Immature natural killer cell (primary cell): ENCODE data around the gene KRT13. TPM values are rescaled to one million over a fixed set of nuclear protein-coding genes. Genes with fewer than 3 reads are reported as not detected.
"Not testable (repeated sequence)": the region's sequence is repeated elsewhere in the genome, so short reads cannot be mapped to it uniquely, and the experiment has no call there.

Experiments used
- DNase-seq, 3 donors: peaks; one replicate each; pipeline ENCODE4 v3.0.0; 2022; ENCODE audit warnings: mixed read lengths in 1 of 3
- H3K27ac Mint-ChIP-seq, 6 donors: one replicate each; pipeline ENCODE4 v1.8.0; 2020; ENCODE audit warnings: mixed read lengths in 6 of 6, mild to moderate bottlenecking in 5 of 6, inconsistent platforms in 4 of 6, moderate library complexity in 3 of 6
- H3K27me3 Mint-ChIP-seq, 3 donors: one replicate each; pipeline ENCODE4 v1.8.0; 2020 to 2021; ENCODE audit warnings: low read depth in 3 of 3, mild to moderate bottlenecking in 3 of 3, mixed read lengths in 3 of 3, moderate library complexity in 3 of 3, inconsistent platforms in 1 of 3
- H3K36me3 Mint-ChIP-seq, 3 donors: one replicate each; pipeline ENCODE4 v1.8.0; 2020; ENCODE audit warnings: mixed read lengths in 3 of 3, inconsistent platforms in 2 of 3, mild to moderate bottlenecking in 2 of 3
- H3K4me1 Mint-ChIP-seq, 2 donors: one replicate each; pipeline ENCODE4 v1.8.0; 2020; ENCODE audit warnings: inconsistent platforms in 2 of 2, mild to moderate bottlenecking in 2 of 2, mixed read lengths in 2 of 2, moderate library complexity in 1 of 2
- H3K4me3 Mint-ChIP-seq, 5 donors: one replicate each; pipeline ENCODE4 v1.8.0; 2020; ENCODE audit warnings: mild to moderate bottlenecking in 5 of 5, mixed read lengths in 5 of 5, inconsistent platforms in 3 of 5, moderate library complexity in 3 of 5
- H3K9me3 Mint-ChIP-seq, 6 donors: one replicate each; pipeline ENCODE4 v1.8.0; 2020; ENCODE audit warnings: mild to moderate bottlenecking in 6 of 6, mixed read lengths in 6 of 6, inconsistent platforms in 4 of 6, moderate library complexity in 3 of 6
- polyA plus RNA-seq, 3 donors: library from polyadenylated mRNA; unstranded; fragments of 300-500 nt; fragmentation: Illumina TruSeq; gene quantifications; one replicate each; pipeline ENCODE4 v1.2.3, GENCODE V29; 2021

The KRT13 gene
- polyA plus RNA-seq, 3 donors from 2014 or later: not detected

DNA sequence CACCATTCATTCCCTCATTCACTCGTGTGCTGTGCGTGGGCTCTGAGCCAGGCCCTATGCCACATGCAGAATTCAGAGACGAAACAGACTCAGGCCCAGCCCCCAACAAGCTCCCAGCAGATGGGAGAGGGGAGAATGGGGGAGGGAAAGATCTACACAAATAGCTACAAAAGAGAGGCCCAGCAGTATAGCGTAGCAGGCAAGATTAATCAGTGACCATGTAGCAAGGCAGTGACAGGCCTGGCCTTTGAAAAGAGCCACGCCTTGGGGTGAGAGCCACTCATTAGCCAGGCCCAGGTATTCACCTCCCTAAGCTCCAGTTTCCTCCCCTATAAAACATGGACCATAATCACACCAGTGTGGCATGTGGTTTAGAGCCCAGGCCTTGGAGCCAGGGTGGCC is 39.1 kb upstream of the KRT13 start:
- Mint-ChIP-seq H3K4me3 (no peak overlapping the region), H3K27me3 (peaks cover 2 to 5% (median 2%) of the 10 kb centered on the region in 3 donors), H3K9me3 (no peaks in the 10 kb centered on the region), H3K4me1 (peaks cover 14 to 17% of the 10 kb centered on the region in 2 donors), H3K27ac (no peak overlapping the region), H3K36me3 (no peaks in the 10 kb centered on the region)
- DNase-seq: no peak

DNA sequence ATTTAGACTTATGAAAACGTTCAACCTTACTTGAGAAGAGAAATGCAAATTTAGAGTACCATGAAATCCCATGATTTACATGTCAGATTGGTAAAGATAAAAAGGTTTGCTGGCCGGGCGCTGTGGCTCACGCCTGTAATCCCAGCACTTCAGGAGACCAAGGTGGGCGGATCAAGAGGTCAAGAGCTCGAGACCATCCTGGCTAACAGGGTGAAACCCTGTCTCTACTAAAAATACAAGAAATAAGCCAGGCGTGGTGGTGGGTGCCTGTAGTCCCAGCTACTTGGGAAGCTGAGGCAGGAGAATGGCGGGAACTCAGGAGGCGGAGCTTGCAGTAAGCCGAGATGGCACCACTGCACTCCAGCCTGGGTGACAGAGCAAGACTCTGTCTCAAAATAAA is 37.4 kb upstream of the KRT13 start:
- not testable (repeated sequence) for H3K9me3 Mint-ChIP-seq, H3K4me1 Mint-ChIP-seq, DNase-seq, H3K36me3 Mint-ChIP-seq, H3K27ac Mint-ChIP-seq, H3K27me3 Mint-ChIP-seq, H3K4me3 Mint-ChIP-seq

DNA sequence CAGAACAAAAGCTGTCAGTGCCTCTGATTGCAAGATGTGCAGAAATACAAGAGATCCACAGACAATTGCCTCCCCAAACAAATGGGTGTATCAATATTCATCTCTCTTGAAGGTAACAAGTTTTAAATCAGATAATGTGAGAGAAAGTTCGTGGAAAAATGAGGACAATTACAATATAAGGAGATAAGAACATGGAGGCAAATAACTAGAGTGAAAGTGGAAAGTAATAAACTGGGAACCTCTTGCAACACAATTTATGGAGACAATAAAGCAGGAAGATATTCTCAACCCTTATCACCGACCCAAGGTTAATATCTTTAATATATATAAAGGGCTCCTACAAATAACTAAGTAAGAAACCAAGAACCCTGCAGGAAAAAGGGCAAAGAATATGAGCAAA is 36.9 kb upstream of the KRT13 start:
- H3K27ac Mint-ChIP-seq: no peak overlapping the region
- H3K4me1 Mint-ChIP-seq: no peaks in the 10 kb centered on the region
- H3K27me3 Mint-ChIP-seq: peaks cover 0 to 2% (median 1%) of the 10 kb centered on the region in 3 donors
- no peak overlapping the region for H3K4me3 Mint-ChIP-seq
- no peak for DNase-seq
- no peaks in the 10 kb centered on the region for H3K9me3 Mint-ChIP-seq
- H3K36me3 Mint-ChIP-seq: no peaks in the 10 kb centered on the region

DNA sequence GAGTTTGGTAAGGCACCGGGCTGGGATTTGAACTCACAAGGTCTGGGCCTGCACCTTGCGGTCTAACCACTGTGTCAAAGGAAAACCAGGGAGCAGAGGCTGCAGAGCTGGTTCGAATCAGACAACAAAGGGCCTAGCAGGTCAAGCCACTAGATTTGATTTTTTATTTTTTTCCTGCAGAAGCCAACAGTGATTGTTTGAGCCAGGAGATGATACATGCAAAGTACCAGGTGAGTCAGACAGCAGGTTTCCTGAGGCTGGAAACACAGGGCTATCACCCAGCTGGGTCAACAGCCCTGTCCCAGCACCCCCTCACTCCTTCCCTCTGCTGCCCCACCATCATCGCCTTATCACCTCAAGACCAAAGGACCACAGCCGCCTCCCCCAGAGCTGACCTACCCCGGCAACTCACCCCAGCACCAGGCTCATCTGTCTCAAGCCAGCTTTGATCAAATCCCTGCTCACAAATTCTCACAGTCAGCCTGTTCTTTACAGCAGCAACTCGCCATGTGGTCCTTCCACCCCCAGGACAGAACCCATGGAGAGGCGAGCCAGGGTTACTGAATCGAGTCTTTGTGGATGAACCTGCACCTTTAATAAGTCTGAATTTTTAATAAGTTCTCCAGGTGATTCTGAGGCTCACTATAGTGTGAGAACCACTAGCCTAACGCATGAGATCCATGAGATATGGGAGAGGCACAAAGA is 35.7 kb upstream of the KRT13 start:
- Mint-ChIP-seq H3K4me1 (no peaks in the 10 kb centered on the region), H3K9me3 (no peaks in the 10 kb centered on the region), H3K27me3 (peaks cover 0 to 12% (median 2%) of the 10 kb centered on the region in 3 donors), H3K27ac (no peak overlapping the region), H3K36me3 (no peaks in the 10 kb centered on the region), H3K4me3 (no peak overlapping the region)
- no peak for DNase-seq

DNA sequence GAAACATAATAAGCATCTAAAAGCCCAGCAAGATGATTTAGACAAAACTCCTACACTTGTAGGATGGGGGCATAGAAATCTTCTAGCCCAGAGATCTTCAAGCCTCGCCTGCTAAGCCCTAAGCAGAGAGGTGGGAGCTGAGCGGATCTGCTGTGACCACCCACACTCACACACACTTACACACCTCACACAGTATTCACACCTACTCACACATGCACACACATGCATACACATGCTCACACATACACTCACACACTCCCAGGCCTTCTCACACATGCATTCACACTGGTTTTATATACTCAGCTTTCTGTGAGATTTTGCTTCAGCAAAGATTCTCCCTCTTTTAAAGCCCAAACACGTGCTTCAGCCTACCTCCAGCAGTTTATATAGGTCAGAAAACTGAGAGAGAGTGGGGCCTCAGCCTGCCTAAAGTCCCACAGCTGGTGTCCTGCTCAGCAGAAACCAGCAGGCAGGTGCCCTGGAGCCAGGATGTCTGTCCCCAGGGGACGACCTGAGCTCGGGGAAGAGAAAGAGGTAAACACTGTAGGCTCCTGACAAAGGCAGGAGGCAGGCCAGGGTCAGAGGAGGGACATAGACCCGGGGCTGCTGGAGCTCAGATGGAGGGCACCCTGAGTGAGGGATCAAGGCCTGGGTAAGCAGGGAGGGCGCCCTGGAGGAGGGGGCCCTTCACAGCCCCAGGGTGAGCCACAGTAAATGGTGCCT is 34.7 kb upstream of the KRT13 start:
- DNase-seq: no peak
- Mint-ChIP-seq H3K27ac (no peak overlapping the region), H3K4me3 (no peak overlapping the region), H3K36me3 (no peaks in the 10 kb centered on the region), H3K4me1 (no peaks in the 10 kb centered on the region), H3K9me3 (no peaks in the 10 kb centered on the region), H3K27me3 (peaks cover 0 to 14% (median 2%) of the 10 kb centered on the region in 3 donors)

DNA sequence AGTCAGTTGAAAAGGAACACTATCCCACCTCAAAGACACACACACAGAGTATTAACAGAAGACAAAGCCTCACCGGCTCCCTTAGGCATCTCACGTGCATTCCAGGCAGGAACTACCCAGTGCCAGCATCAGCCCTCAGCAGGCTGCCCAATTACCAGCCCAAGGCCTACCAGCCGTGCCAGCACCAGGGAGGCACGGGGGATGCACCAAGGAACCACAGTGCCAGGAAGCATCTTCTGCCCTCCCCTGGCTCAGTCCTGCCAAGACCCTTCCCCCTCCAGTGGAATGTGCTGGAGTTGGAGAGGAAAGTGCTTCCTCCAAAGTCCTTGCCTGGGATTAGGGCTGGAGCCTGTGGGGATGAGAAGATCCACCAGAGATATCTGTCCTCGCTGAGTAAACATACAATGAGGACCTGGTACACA is 33.7 kb upstream of the KRT13 start:
- H3K9me3 Mint-ChIP-seq: no peaks in the 10 kb centered on the region
- H3K36me3 Mint-ChIP-seq: no peaks in the 10 kb centered on the region
- H3K27ac Mint-ChIP-seq: no peak overlapping the region
- H3K4me3 Mint-ChIP-seq: no peak overlapping the region
- DNase-seq: no peak
- H3K27me3 Mint-ChIP-seq: peaks cover 0 to 14% (median 2%) of the 10 kb centered on the region in 3 donors
- no peaks in the 10 kb centered on the region for H3K4me1 Mint-ChIP-seq

DNA sequence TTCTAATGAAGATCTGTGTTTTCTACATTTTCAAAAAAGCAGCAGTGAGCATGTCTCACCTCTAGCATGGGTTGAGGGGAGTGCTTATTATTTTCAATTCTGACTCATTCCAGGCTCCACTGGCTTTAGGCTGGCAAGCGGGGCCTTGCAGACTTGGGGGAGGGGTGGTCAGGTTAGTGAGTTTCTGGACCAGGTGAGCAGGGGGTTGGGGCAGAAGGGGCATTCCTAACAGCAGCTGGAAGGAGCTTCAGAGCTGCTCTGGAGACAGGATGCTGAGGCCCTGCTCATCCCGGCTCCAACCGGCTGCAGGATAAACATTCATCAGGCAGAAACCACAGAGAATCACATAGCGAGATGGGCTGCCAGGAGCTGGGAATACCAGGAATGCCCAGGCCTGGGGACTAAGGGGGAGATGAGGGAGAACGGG is 33.2 kb upstream of the KRT13 start:
- H3K27ac Mint-ChIP-seq: no peak overlapping the region

DNA sequence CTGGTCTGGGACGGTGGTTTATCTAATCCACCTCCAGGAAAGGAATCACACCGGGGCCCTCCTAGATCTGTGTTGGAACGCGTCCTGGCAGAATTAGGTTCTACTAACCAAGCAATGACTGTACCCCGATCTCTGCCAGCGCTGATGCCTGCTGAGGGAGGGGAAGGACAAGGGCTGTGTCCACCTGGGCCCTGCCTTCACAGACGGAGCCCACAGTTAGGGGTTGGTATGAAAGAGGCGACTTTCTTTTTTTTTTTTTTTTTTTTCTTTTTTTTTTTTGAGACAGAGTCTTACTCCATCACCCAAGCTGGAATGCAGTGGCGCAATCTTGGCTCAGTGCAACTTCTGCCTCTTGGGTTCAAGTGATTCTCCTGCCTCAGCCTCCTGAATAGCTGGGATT is 32.6 kb upstream of the KRT13 start:
- peaks cover under 1 to 14% (median 4%) of the 10 kb centered on the region in 3 donors for H3K27me3 Mint-ChIP-seq
- no peaks in the 10 kb centered on the region for H3K36me3 Mint-ChIP-seq
- no peak overlapping the region for H3K27ac Mint-ChIP-seq
- H3K4me1 Mint-ChIP-seq: no peaks in the 10 kb centered on the region
- no peak for DNase-seq
- no peaks in the 10 kb centered on the region for H3K9me3 Mint-ChIP-seq
- H3K4me3 Mint-ChIP-seq: no peak overlapping the region

More for the DNA sequence above, 33.2 kb upstream of the KRT13 start:
- no peak for DNase-seq
- no peaks in the 10 kb centered on the region for H3K9me3 Mint-ChIP-seq
- H3K36me3 Mint-ChIP-seq: no peaks in the 10 kb centered on the region
- H3K4me3 Mint-ChIP-seq: no peak overlapping the region
- H3K27me3 Mint-ChIP-seq: peaks cover 0 to 14% (median 2%) of the 10 kb centered on the region in 3 donors
- no peaks in the 10 kb centered on the region for H3K4me1 Mint-ChIP-seq

DNA sequence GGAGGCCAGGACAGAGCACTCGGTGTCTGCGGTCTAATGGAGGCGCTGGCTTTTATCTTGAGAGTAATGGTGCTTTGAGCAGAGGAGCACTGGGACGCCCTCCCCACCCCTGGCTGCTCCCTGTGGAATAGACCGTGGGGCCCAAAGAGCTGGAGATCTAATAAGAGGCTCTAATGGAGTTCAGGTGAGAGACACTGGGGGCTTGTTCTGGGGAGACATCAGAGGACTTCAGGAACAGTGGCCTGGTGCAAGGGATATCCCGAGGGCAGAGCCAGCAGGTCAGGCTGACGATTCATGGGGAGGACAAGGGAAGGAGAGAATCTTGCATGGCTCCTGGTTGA is 32.2 kb upstream of the KRT13 start:
- Mint-ChIP-seq H3K27ac (no peak overlapping the region), H3K36me3 (no peaks in the 10 kb centered on the region), H3K4me3 (no peak overlapping the region), H3K4me1 (no peaks in the 10 kb centered on the region), H3K9me3 (no peaks in the 10 kb centered on the region), H3K27me3 (peaks cover 3 to 16% (median 6%) of the 10 kb centered on the region in 3 donors)
- DNase-seq: no peak

DNA sequence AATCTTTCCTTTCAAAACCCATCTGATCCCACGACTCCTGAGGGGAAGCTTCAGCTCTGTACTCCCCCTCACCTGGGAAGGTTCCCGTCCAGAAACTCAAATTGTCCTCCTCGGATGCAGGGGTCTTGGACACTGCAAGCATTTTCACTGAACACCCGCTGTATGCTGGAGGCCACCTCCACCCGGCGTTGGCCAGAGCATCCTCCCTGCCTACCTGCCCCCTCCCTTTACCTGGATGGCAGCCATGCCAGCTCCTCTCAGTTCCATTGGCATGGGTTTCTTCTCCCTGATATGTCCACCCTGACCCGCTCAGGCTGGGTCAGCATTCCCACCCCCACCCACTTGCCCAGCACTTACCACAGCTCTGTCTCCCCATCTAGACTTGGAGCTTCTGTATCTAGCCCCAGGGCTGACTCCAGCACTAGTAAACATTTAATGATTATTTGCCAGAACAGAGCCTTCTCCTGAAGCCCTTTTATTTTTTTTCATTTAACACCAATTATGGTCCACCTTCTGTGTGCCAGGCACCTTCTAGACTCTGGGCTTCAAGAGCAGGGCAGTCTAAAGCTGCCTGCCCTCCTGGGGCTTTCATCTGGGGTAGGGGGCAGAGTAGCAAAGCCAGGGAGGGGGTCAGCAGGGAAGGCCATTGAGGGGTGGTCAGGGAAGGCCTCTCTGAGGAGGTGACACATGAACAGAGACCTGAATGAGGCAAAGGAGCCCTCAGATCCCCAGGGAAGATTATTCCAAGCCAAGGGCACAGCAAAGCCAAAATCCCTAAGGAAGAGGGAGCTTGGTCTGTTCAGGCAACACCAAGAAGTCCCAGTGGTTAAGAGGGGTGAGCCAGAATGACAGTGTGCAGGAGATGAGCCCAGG is 31.6 kb upstream of the KRT13 start:
- Mint-ChIP-seq H3K4me3 (no peak overlapping the region), H3K9me3 (no peaks in the 10 kb centered on the region), H3K4me1 (no peaks in the 10 kb centered on the region), H3K36me3 (no peaks in the 10 kb centered on the region), H3K27me3 (peaks cover 3 to 17% (median 7%) of the 10 kb centered on the region in 3 donors), H3K27ac (no peak overlapping the region)
- DNase-seq: no peak

DNA sequence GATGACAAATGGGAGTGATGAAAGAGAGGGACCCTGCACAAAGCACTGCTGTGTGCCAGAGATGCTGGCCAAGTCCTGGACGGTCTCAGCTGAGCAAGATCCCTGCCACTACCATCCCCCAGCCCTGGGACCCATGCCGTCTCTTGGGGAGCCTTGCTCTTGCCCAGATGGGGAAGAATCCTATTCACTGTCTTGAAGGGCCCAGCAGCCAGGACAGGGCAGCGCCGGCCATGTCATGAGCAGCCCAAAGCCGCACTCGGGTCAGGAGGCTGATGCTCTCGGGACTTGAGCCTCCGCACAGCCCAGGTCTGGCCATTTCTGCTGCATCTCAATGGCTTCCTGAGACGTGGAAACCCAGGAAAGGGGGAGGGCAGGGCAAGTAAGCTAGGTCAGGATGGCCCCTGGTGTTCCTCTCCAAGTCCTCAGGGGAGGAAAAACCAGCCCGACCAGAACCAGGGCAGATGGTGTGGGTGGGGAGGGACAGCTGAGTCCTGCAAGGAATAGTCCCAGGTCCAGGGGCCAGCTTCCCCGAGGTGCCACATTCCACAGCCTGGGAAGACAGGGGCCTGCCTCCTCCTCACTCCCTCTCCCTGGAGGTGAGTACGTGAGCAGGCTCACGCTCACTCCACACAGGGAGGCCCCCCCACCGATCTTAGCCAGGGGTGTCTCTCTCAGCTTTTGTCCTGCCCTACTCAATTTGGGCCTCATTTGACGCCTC is 30.5 kb upstream of the KRT13 start:
- Mint-ChIP-seq H3K27ac (no peak overlapping the region), H3K4me3 (no peak overlapping the region), H3K36me3 (no peaks in the 10 kb centered on the region), H3K9me3 (no peaks in the 10 kb centered on the region), H3K27me3 (peaks cover 3 to 22% (median 9%) of the 10 kb centered on the region in 3 donors), H3K4me1 (no peaks in the 10 kb centered on the region)
- no peak for DNase-seq

DNA sequence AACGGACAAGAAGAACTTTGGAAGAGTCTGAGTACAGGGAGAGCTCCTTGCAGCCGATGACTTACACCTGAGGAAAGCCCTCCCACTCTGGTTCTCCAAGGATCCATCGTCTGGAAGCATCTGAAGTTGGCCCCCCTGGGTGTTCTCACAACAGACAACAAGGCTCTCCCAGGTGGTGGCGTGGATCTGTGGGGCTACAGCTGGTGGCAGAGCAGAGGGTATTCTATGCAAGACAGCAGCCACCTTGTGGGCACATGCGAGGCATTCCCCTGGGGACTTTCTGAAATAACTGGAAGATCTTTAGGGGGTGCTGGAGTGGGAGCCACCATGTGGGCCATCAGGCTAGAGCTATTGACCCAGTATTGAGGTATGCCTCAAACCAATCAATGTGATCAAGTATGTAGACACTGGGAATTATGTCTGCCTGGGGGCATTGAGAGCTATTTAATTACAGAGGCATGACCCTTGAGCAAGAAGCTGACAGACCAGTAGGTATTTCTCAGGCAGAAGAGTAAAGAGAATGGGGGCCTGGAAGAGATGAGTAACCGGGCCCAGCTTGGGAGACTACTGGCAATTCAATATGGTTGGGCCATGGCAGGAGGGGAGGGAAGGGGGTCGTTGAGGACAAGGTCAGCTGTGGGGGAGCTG is 29.6 kb upstream of the KRT13 start:
- H3K27me3 Mint-ChIP-seq: peaks cover 5 to 22% (median 9%) of the 10 kb centered on the region in 3 donors
- H3K27ac Mint-ChIP-seq: no peak overlapping the region
- no peaks in the 10 kb centered on the region for H3K9me3 Mint-ChIP-seq
- H3K36me3 Mint-ChIP-seq: no peaks in the 10 kb centered on the region
- no peak overlapping the region for H3K4me3 Mint-ChIP-seq
- H3K4me1 Mint-ChIP-seq: no peaks in the 10 kb centered on the region
- DNase-seq: no peak

DNA sequence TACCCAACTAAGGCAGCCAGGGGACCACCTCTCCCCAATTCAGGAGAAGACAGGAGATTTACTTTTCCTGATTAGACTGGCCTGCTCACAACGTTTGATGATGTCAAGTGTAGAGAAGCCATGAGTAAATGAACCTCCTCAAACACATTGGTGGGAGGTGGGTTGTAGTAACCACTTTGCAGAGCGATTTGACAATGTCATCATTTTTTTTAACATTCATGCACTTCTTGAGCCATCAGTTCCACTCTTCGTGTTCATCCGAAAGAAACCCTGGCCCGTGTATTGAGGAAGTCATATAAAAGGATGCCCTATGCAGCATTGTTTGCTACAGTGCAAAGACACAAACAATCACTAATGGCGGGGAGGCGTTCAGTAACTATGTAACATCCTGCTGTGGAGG is 28.2 kb upstream of the KRT13 start:
- peaks cover 8 to 35% (median 13%) of the 10 kb centered on the region in 3 donors for H3K27me3 Mint-ChIP-seq
- DNase-seq: no peak
- H3K4me1 Mint-ChIP-seq: peaks cover 0 to 3% of the 10 kb centered on the region in 2 donors
- no peaks in the 10 kb centered on the region for H3K36me3 Mint-ChIP-seq
- no peaks in the 10 kb centered on the region for H3K9me3 Mint-ChIP-seq
- no peak overlapping the region for H3K4me3 Mint-ChIP-seq
- no peak overlapping the region for H3K27ac Mint-ChIP-seq
